Measurements from ENCODE around the gene TP53TG5. TPM values are rescaled to one million over a fixed set of nuclear protein-coding genes. Genes with fewer than 3 reads are reported as not detected.

Gene TP53TG5
- total and polyA plus RNA-seq, 3 donors from 2014 or later = 6.4 to 28.2 (median 12.3) TPM

DNA sequence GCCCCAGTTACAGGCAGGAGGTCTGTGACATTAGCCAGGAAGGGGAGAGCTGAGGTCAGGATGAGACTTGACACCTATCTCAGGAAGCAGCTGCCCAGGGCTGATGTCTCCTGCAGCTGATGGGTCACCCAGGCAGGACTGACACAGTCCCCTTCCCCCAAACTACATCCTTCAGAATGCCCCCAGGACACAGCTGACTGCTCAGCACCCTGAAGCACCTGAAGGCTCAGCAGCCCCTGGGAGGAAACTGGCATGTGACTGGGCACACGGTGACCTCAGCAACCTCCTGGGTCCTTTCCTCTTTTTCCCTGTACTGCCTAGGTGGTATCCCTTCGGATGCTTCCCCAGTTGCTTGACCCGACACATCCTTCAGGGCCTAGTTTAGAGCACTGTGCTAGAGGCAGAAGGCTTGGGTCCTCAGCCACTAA lies 31.8 kb downstream of the TP53TG5 start:
- Histone ChIP-seq H3K27ac (no peak overlapping the region), H3K4me1 (peaks cover 23% of the 10 kb centered on the region), H3K9me3 (no peaks in the 10 kb centered on the region), H3K4me3 (peak overlapping the region in 1 of 2 donors; percentile 76), H3K36me3 (ENCODE audit: low read depth, missing control alignments) (no peaks in the 10 kb centered on the region), H3K27me3 (no peaks in the 10 kb centered on the region)
- TF ChIP-seq, protein P1, sequence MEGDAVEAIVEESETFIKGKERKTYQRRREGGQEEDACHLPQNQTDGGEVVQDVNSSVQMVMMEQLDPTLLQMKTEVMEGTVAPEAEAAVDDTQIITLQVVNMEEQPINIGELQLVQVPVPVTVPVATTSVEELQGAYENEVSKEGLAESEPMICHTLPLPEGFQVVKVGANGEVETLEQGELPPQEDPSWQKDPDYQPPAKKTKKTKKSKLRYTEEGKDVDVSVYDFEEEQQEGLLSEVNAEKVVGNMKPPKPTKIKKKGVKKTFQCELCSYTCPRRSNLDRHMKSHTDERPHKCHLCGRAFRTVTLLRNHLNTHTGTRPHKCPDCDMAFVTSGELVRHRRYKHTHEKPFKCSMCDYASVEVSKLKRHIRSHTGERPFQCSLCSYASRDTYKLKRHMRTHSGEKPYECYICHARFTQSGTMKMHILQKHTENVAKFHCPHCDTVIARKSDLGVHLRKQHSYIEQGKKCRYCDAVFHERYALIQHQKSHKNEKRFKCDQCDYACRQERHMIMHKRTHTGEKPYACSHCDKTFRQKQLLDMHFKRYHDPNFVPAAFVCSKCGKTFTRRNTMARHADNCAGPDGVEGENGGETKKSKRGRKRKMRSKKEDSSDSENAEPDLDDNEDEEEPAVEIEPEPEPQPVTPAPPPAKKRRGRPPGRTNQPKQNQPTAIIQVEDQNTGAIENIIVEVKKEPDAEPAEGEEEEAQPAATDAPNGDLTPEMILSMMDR (IDR thresholded peaks at IDR 0.05) = no peak
- TF ChIP-seq POLR2A (IDR thresholded peaks at IDR 0.05) = no peak
- 70 to 73% methylated on average over 3 of the region's 3 CpGs for WGBS, 2 donors
- DNase-seq = no peak
- intact Hi-C loops (cut with DNase I; ENCODE audit: low total_unique reads) = no loop called here

GRCh38 chr20:45345104-45345936 lies 32.8 kb downstream of the TP53TG5 start:
- H3K27me3 ChIP-seq = no peaks in the 10 kb centered on the region
- 65 to 70% methylated on average over 9 of the region's 9 CpGs for WGBS, 2 donors
- H3K27ac ChIP-seq = peak overlapping the region in 1 of 2 donors; percentile 66
- H3K4me1 ChIP-seq = peaks cover 31% of the 10 kb centered on the region
- no peaks in the 10 kb centered on the region for H3K36me3 ChIP-seq (ENCODE audit: low read depth, missing control alignments)
- no peaks in the 10 kb centered on the region for H3K9me3 ChIP-seq
- H3K4me3 ChIP-seq = peak overlapping the region in 1 of 2 donors; percentile 76
- DNase-seq = no peak
- intact Hi-C loops (cut with DNase I; ENCODE audit: low total_unique reads) = no loop called here
- no peak for TF ChIP-seq POLR2A (IDR thresholded peaks at IDR 0.05)
- TF ChIP-seq, protein P1 (IDR thresholded peaks at IDR 0.05) = no peak

DNA sequence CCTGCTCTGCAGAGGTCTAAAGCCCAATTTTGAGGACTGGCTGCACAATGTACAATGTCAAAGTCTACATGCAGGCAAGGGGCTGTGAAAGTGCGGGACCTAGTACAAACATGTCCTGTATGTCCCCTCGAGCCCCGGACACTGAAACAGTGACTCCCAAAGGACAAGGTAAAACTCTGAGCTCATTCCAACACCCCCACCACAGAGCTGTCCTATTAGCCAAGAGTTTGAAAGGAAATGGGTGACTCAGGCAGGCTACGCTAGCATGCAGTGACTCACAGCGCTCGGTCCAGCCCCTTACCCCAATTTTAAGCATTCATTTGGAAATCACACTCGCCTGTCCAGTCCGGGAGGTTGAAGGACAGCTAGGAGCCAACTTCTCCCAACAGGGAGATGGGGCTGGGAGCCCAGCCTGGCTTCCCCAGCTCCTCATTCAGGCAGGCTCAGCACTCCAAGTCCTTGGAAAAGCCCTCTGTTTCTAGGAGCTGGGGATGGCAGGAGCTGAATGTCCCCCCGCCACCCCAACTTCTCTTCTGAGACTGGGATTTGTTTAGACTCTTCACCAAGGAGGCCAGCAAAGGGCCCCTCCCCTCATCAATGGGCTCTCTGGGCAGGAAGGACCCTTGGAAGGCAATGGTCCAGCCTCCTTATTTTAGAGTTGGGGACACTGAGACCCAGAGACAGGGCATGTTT lies 33.8 kb downstream of the TP53TG5 start:
- intact Hi-C loops (cut with DNase I; ENCODE audit: low total_unique reads) = no loop called here
- no peak for TF ChIP-seq POLR2A (IDR thresholded peaks at IDR 0.05)
- TF ChIP-seq, protein P1 (IDR thresholded peaks at IDR 0.05) = no peak
- WGBS, 2 donors = 62 to 73% methylated on average over 9 of the region's 9 CpGs
- Histone ChIP-seq H3K9me3 (no peaks in the 10 kb centered on the region), H3K36me3 (ENCODE audit: low read depth, missing control alignments) (no peaks in the 10 kb centered on the region), H3K4me3 (no peak overlapping the region), H3K4me1 (peaks cover 36% of the 10 kb centered on the region), H3K27ac (peak overlapping the region in 1 of 2 donors; percentile 66), H3K27me3 (no peaks in the 10 kb centered on the region)
- no peak for DNase-seq

GRCh38 chr20:45343532-45344167 lies 34.5 kb downstream of the TP53TG5 start:
- WGBS, 2 donors = 47 to 76% methylated on average over 6 of the region's 6 CpGs
- H3K4me1 ChIP-seq = peaks cover 40% of the 10 kb centered on the region

More at GRCh38 chr20:45343532-45344167, 34.5 kb downstream of the TP53TG5 start:
- intact Hi-C loops (cut with DNase I; ENCODE audit: low total_unique reads) = no loop called here
- Histone ChIP-seq H3K27ac (peak overlapping the region in 1 of 2 donors; percentile 59), H3K27me3 (no peaks in the 10 kb centered on the region), H3K36me3 (ENCODE audit: low read depth, missing control alignments) (no peaks in the 10 kb centered on the region), H3K9me3 (no peaks in the 10 kb centered on the region), H3K4me3 (no peak overlapping the region)
- DNase-seq = no peak
- TF ChIP-seq POLR2A (IDR thresholded peaks at IDR 0.05) = no peak
- TF ChIP-seq, protein P1 (IDR thresholded peaks at IDR 0.05) = no peak

All from testis (tissue), 3 donors.